Measurements from ENCODE around the gene SPEG.

GRCh38 chr2:219499058-219499307 lies 64.3 kb downstream of the SPEG start:
- TF ChIP-seq POLR2AphosphoS5 (IDR thresholded peaks at IDR 0.05; ENCODE audit: borderline replicate concordance, low read depth, low read length) (no peak), EZH2 (IDR thresholded peaks at IDR 0.05) (no peak)

All from SK-N-MC (cell line).